H1 (cell line): ENCODE data around the gene CHRNG. TPM values are rescaled to one million over a fixed set of nuclear protein-coding genes. Genes with fewer than 3 reads are reported as not detected.

Experiments used
- ASH2L ChIP-seq: fragments of 200-600, 300-600 bp; sonication (generic); IDR thresholded peaks from one replicate; pipeline ENCODE4 v1.7.1; 2017; ENCODE audit warnings: low read length
- BACH1 ChIP-seq: IDR thresholded peaks from 2 replicates; pipeline ENCODE4 v1.6.1; 2012; ENCODE audit warnings: low read length, improper control_type of control experiment
- BCL11A ChIP-seq, 2 experiments: IDR thresholded peaks; one replicate each; pipeline ENCODE4 v1.6.1; 2011; ENCODE audit warnings: low read depth in 2 of 2, low read length in 2 of 2, mild to moderate bottlenecking in 2 of 2
- BRCA1 ChIP-seq: IDR thresholded peaks from 2 replicates; pipeline ENCODE4 v1.6.1; 2012; ENCODE audit warnings: low read depth, low read length, improper control_type of control experiment
- CHD1 ChIP-seq: IDR thresholded peaks from 2 replicates; pipeline ENCODE4 v1.6.1; 2012; ENCODE audit warnings: low read depth, low read length, improper control_type of control experiment
- CTBP2 ChIP-seq: IDR thresholded peaks from 2 replicates; pipeline ENCODE4 v1.7.0; 2011; ENCODE audit warnings: borderline replicate concordance, mild to moderate bottlenecking, moderate library complexity, mixed read lengths, low read length; ENCODE audit not compliant: insufficient read depth, insufficient read length
- EGR1 ChIP-seq: IDR thresholded peaks from 2 replicates; pipeline ENCODE4 v1.6.1; 2011; ENCODE audit warnings: low read depth, low read length, borderline replicate concordance
- GABPA ChIP-seq: IDR thresholded peaks from 2 replicates; pipeline ENCODE4 v1.6.1; 2011; ENCODE audit warnings: mild to moderate bottlenecking, low read length, moderate library complexity, borderline replicate concordance; ENCODE audit not compliant: insufficient read depth
- JUN ChIP-seq: IDR thresholded peaks from 2 replicates; pipeline ENCODE4 v1.6.1; 2011; ENCODE audit warnings: low read depth, mild to moderate bottlenecking, improper control_type of control experiment, low read length
- JUND ChIP-seq: IDR thresholded peaks from 2 replicates; pipeline ENCODE4 v1.6.1; 2011; ENCODE audit warnings: mild to moderate bottlenecking, improper control_type of control experiment, low read length
- KDM4A ChIP-seq: IDR thresholded peaks from one replicate; pipeline ENCODE4 v1.7.1; 2012; ENCODE audit warnings: low read depth, mild to moderate bottlenecking, moderate library complexity, low read length, inconsistent platforms; ENCODE audit not compliant: severe bottlenecking
- POLR2A ChIP-seq, 2 experiments: IDR thresholded peaks; 1 replicate in 1 of 2; 2 replicates in 1 of 2; pipeline ENCODE4 v1.6.1; 2011; ENCODE audit warnings: low read depth in 2 of 2, low read length in 2 of 2, mild to moderate bottlenecking in 2 of 2; ENCODE audit errors: control extremely low read depth in 1 of 2
- RBBP5 ChIP-seq: IDR thresholded peaks from 2 replicates; pipeline ENCODE4 v1.7.1; 2012; ENCODE audit warnings: low read depth, mild to moderate bottlenecking, inconsistent platforms, low read length, moderate library complexity, borderline replicate concordance
- RXRA ChIP-seq: IDR thresholded peaks from 2 replicates; pipeline ENCODE4 v1.6.1; 2011; ENCODE audit warnings: low read depth, mild to moderate bottlenecking, low read length, moderate library complexity; ENCODE audit not compliant: insufficient read depth
- SAP30 ChIP-seq: fragments of 300-600 bp; sonication (generic); IDR thresholded peaks from 2 replicates; pipeline ENCODE4 v1.7.1; 2012; ENCODE audit warnings: low read length, moderate library complexity, mild to moderate bottlenecking, inconsistent platforms; ENCODE audit not compliant: insufficient read depth, insufficient replicate concordance
- SP2 ChIP-seq: IDR thresholded peaks from 2 replicates; pipeline ENCODE4 v1.6.1; 2012; ENCODE audit warnings: mild to moderate bottlenecking, low read length, inconsistent platforms
- SP4 ChIP-seq: IDR thresholded peaks from 2 replicates; pipeline ENCODE4 v1.6.1; 2012; ENCODE audit warnings: low read length, inconsistent platforms
- SRF ChIP-seq: IDR thresholded peaks from 2 replicates; pipeline ENCODE4 v1.6.1; 2011; ENCODE audit warnings: mild to moderate bottlenecking, low read depth, low read length, moderate library complexity
- TAF1 ChIP-seq: IDR thresholded peaks from 2 replicates; pipeline ENCODE4 v1.6.1; 2011; ENCODE audit warnings: mild to moderate bottlenecking, low read depth, low read length
- TBP ChIP-seq: IDR thresholded peaks from 2 replicates; pipeline ENCODE4 v1.6.1; 2011; ENCODE audit warnings: low read depth, low read length, improper control_type of control experiment
- USF2 ChIP-seq: IDR thresholded peaks from 2 replicates; pipeline ENCODE4 v1.6.1; 2011; ENCODE audit warnings: low read length, improper control_type of control experiment
- ZNF274 ChIP-seq: IDR thresholded peaks from 2 replicates; pipeline ENCODE4 v1.7.0; 2012; ENCODE audit warnings: low read length, borderline replicate concordance; ENCODE audit errors: extremely low read depth
- polyA plus RNA-seq, 7 experiments: library from polyadenylated mRNA; depleted of rRNA in 3 of 7; stranded (reverse) in 5 of 7; unstranded in 2 of 7; fragments of >200 nt in 5 of 7; fragments of 200-250 nt in 2 of 7; gene quantifications; 1 replicate in 5 of 7; 2 replicates in 1 of 7; 4 replicates in 1 of 7; pipeline versions ENCODE4 v1.2.1 to v1.2.3, GENCODE V29; 2011 to 2013; ENCODE audit warnings: missing spikeins in 2 of 7, mixed read lengths in 2 of 7
- total RNA-seq: library from RNA; stranded (reverse); fragmentation: NEBNext Ultra II Directional; extraction: Animal tissue kit (Norgen Biotek cat#: 25700); gene quantifications from 2 replicates; pipeline ENCODE4 v1.2.1, GENCODE V29; 2021
- TF ChIP-seq, protein P1 (sequence below): IDR thresholded peaks from 2 replicates; pipeline ENCODE4 v1.6.1; 2011; ENCODE audit warnings: low read depth, mild to moderate bottlenecking, low read length; ENCODE audit not compliant: insufficient read depth

CHRNG gene
- total and polyA plus RNA-seq, 2 of the 8 experiments (the other 6 are each of a cell fraction or from before 2014, with no cell fraction given), result 0.05 TPM; not detected in 1

GRCh38 chr2:232550354-232551249 lies 11.1 kb downstream of the CHRNG start, which contains the start of the genes EIF4E2 and TIGD1 (continued):
- 0 out of 2 replicates have a peak, but pooled peaks have one; percentile 4 for TF ChIP-seq JUND
- TF ChIP-seq SP4, result peak; percentile 63; the same call in 1 of the 2 replicates
- TF ChIP-seq TBP, result peak; percentile 92
- peak; percentile 28 for TF ChIP-seq CTBP2
- no peak for TF ChIP-seq USF2
- TF ChIP-seq RBBP5, result peak; percentile 88
- TF ChIP-seq, protein P1, sequence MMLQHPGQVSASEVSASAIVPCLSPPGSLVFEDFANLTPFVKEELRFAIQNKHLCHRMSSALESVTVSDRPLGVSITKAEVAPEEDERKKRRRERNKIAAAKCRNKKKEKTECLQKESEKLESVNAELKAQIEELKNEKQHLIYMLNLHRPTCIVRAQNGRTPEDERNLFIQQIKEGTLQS, result no peak
- no peak for TF ChIP-seq BRCA1
- no peak for TF ChIP-seq BCL11A (IDR thresholded peaks at IDR 0.05; ENCODE audit: low read depth in 2 of 2, low read length in 2 of 2)
- peak; percentile 54 for TF ChIP-seq SAP30
- TF ChIP-seq ZNF274, result no peak
- TF ChIP-seq POLR2A (IDR thresholded peaks at IDR 0.05; ENCODE audit: control extremely low read depth in 1 of 2, low read depth in 2 of 2, low read length in 2 of 2), result peak; percentile 89 to 98
- TF ChIP-seq RXRA, result no peak
- TF ChIP-seq CHD1, result no peak
- TF ChIP-seq SP2, result no peak
- TF ChIP-seq ASH2L, result peak; percentile 99
- TF ChIP-seq BACH1, result no peak
- peak; percentile 74; the same call in 1 of the 2 replicates for TF ChIP-seq EGR1
- TF ChIP-seq JUN, result 0 out of 2 replicates have a peak, but pooled peaks have one; percentile 17
- peak; percentile 100 for TF ChIP-seq GABPA
- peak; percentile 66 for TF ChIP-seq SRF
- TF ChIP-seq TAF1, result peak; percentile 99
- peak; percentile 32 for TF ChIP-seq KDM4A
